HG03135 (cell line): ENCODE data around the gene ESPN.

ENCODE experiments used
- ATAC-seq: cut with Tn5 transposase; IDR thresholded peaks from one replicate; pipeline ENCODE4 v1.9.1; 2021; ENCODE audit warnings: mild to moderate bottlenecking, moderate library complexity; ENCODE audit not compliant: unreplicated experiment

Gene ESPN

GRCh38 chr1:6495540-6496364 is 71.2 kb downstream of the ESPN start:
- no peak for ATAC-seq

- no peak for ATAC-seq
These were observed 71.8 kb downstream of the ESPN start for GRCh38 chr1:6496365-6496721.

- no peak for ATAC-seq
These were observed 72.3 kb downstream of the ESPN start for GRCh38 chr1:6496890-6497214.

- ATAC-seq = no peak
These were observed 72.8 kb downstream of the ESPN start for GRCh38 chr1:6497215-6497866.

GRCh38 chr1:6497867-6498575 is 73.4 kb downstream of the ESPN start:
- ATAC-seq = no peak

GRCh38 chr1:6498576-6499111 is 74.1 kb downstream of the ESPN start:
- no peak for ATAC-seq

GRCh38 chr1:6499296-6499695 is 74.7 kb downstream of the ESPN start:
- no peak for ATAC-seq

- ATAC-seq = no peak
These were observed 76.1 kb downstream of the ESPN start for GRCh38 chr1:6500544-6501278.

- ATAC-seq = no peak
These were observed 76.8 kb downstream of the ESPN start for GRCh38 chr1:6501279-6501813.

- no peak for ATAC-seq
These were observed 77.7 kb downstream of the ESPN start for GRCh38 chr1:6502000-6502891.

- ATAC-seq = no peak
These were observed 79.5 kb downstream of the ESPN start for GRCh38 chr1:6503884-6504602.

GRCh38 chr1:6504887-6505286 is 80.3 kb downstream of the ESPN start:
- ATAC-seq = no peak

GRCh38 chr1:6505367-6506209 is 81.0 kb downstream of the ESPN start:
- ATAC-seq = no peak

GRCh38 chr1:6506210-6507036 is 81.8 kb downstream of the ESPN start:
- ATAC-seq = no peak

- no peak for ATAC-seq
These were observed 82.5 kb downstream of the ESPN start for GRCh38 chr1:6507037-6507428.

GRCh38 chr1:6507461-6507911 is 82.9 kb downstream of the ESPN start:
- ATAC-seq = no peak

- ATAC-seq = no peak
These were observed 83.7 kb downstream of the ESPN start for GRCh38 chr1:6508154-6508815.
